ENCODE data around the gene DOCK4.

The DOCK4 gene

DNA sequence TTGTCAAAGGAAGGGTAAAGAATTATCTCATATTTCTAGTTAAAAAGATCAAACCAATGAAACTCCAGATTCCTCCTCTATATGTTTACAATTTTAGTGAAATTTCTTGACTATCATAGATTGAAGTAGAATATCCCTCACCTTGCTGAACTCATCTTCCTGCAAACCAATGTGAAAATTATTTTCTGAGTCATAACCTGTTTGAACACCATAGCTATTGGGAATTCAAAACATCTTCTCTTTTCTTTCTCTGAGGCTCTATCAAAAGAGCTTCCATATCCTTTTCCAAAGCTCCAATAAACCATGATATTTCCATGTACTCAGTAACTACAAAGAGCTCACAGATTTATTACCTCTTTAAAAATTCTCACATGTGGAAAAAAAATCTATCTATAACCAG is 134.3 kb downstream of the DOCK4 start:
- H3K4me1 ChIP-seq (ENCODE audit: control insufficient read depth, insufficient read depth, low read length) = peaks cover 9% of the 10 kb centered on the region; the same call in 1 of the 2 replicates
- no peak overlapping the region for H3K27ac ChIP-seq (ENCODE audit: low read depth, low read length)
- no peak overlapping the region for H3K9ac ChIP-seq (ENCODE audit: low read length)
- no peaks in the 10 kb centered on the region for H3K9me3 ChIP-seq (ENCODE audit: control insufficient read depth, insufficient read depth, low read depth, low read length)
- H3K36me3 ChIP-seq (ENCODE audit: control insufficient read depth, insufficient read depth, low read length) = no peaks in the 10 kb centered on the region
- no peak overlapping the region for H3K4me3 ChIP-seq (ENCODE audit: low read depth, low read length)
- H3K27me3 ChIP-seq (ENCODE audit: control insufficient read depth, insufficient read depth, low read length) = no peaks in the 10 kb centered on the region

DNA sequence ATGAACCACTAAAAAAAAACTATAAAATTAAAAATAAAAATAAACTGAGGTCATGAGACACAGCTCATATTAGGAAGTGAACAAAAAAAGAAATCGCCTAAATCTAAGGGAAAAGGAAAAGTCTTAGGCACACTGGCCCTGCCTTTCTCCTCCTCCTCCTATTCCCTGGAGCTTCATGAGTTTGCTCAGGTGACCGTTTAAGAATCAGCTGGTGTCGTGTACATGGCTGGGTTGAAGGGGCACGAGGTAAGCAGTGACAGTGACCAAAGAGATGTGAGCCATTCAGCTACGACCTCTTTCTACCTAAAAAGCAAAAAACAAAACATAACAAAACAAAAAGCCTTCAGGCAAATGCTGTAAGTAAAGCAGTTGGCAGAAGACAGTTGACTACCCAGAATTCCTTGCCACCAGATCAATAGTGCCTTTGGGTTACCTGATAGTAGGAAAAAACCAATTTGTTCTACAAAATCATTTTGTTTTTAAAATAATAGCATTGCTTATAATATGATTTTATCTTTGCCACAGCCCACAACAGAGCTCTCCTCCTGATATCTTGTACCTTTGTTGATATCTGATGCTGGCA is 135.4 kb downstream of the DOCK4 start:
- Histone ChIP-seq H3K4me1 (ENCODE audit: control insufficient read depth, insufficient read depth, low read length) (peaks cover 9% of the 10 kb centered on the region; the same call in 1 of the 2 replicates), H3K27ac (ENCODE audit: low read depth, low read length) (no peak overlapping the region), H3K9ac (ENCODE audit: low read length) (no peak overlapping the region), H3K36me3 (ENCODE audit: control insufficient read depth, insufficient read depth, low read length) (no peaks in the 10 kb centered on the region), H3K9me3 (ENCODE audit: control insufficient read depth, insufficient read depth, low read depth, low read length) (no peaks in the 10 kb centered on the region), H3K4me3 (ENCODE audit: low read depth, low read length) (no peak overlapping the region), H3K27me3 (ENCODE audit: control insufficient read depth, insufficient read depth, low read length) (no peaks in the 10 kb centered on the region)

DNA sequence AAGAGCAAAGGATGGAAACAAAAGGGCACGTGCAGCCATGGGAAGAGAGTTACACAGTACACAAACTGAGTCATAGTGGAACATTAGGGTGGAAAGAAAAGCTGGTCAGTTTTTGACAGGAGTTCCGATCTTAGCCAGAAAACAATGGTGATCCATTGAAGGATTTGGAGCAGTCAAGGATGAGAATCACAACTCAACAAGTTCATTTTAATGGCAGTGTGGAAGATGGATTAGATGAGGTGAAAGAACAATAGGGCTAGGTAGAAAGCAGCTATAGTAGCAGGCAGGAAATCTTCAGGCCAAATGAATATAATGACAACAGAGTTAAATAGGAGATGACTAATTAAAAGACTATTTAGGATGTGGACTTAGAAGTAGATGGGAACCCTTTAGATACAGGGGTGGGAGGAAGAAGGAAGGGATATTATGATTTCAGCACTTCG is 136.3 kb downstream of the DOCK4 start:
- H3K4me3 ChIP-seq (ENCODE audit: low read depth, low read length) = no peak overlapping the region
- peaks cover 9% of the 10 kb centered on the region; the same call in 1 of the 2 replicates for H3K4me1 ChIP-seq (ENCODE audit: control insufficient read depth, insufficient read depth, low read length)
- H3K9ac ChIP-seq (ENCODE audit: low read length) = no peak overlapping the region
- no peaks in the 10 kb centered on the region for H3K36me3 ChIP-seq (ENCODE audit: control insufficient read depth, insufficient read depth, low read length)
- H3K27me3 ChIP-seq (ENCODE audit: control insufficient read depth, insufficient read depth, low read length) = no peaks in the 10 kb centered on the region
- H3K27ac ChIP-seq (ENCODE audit: low read depth, low read length) = no peak overlapping the region
- H3K9me3 ChIP-seq (ENCODE audit: control insufficient read depth, insufficient read depth, low read depth, low read length) = no peaks in the 10 kb centered on the region

DNA sequence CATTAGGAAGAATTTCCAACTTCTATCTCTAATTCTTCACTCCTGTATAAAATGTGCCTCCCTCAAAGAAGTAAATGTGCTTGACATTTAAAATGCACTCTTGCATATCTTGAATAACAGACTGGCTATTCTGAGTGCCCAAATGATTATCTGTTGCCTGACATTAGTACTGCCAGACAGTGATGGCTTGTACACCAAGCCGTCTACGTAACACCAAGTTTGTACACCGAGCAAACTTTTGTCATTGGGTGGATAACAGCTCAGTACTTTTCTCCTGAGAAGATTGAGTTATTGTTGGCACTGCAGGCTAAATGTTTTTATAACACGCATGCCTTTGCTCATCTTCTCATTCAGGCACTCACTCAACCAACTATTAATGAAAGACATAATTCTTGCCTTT is 137.2 kb downstream of the DOCK4 start:
- H3K9ac ChIP-seq (ENCODE audit: low read length) = no peak overlapping the region
- H3K9me3 ChIP-seq (ENCODE audit: control insufficient read depth, insufficient read depth, low read depth, low read length) = no peaks in the 10 kb centered on the region
- no peak overlapping the region for H3K4me3 ChIP-seq (ENCODE audit: low read depth, low read length)
- H3K36me3 ChIP-seq (ENCODE audit: control insufficient read depth, insufficient read depth, low read length) = no peaks in the 10 kb centered on the region
- no peaks in the 10 kb centered on the region for H3K27me3 ChIP-seq (ENCODE audit: control insufficient read depth, insufficient read depth, low read length)
- no peak overlapping the region for H3K27ac ChIP-seq (ENCODE audit: low read depth, low read length)
- H3K4me1 ChIP-seq (ENCODE audit: control insufficient read depth, insufficient read depth, low read length) = peaks cover 9% of the 10 kb centered on the region; the same call in 1 of the 2 replicates

DNA sequence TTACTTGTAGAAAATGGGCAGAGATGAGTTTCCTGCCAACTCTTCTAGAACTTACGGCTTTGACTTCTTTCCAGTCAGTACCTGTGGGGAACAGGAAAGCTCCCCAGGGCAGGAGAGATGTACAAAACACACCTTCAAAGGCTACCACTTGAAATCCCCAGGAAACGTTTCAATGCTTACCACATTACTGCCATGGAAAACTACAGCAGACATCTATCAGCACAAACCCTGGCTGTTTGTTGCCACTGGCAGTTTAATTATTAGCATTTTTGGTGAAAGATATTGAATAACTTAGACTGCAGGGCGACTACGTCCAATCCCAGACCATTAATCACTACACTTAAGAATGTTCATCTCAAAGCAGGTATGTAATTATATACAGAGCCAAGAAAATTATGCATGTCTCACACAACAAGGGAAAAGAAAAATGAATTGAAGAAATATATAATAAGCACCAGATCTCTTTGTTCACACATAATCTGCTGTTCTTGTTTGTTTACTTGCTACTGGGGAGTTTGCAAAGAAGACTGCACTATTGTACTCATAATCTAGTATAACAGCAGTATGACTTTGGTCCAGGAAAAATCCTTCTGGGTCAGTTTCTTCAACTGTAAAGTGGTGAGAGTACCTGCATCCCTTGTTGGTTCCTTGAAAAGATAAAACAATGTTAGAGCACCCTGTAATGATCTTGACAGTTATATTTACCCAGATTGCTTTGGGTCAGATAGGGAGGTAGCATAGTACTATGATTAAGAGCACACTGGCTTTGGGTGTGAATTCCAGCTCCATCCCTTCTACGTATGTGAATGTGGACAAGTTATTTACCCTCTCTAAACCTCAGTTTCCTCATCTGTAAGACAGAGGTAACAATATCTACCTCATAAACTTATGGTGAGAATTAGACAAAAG is 138.3 kb downstream of the DOCK4 start:
- Histone ChIP-seq H3K36me3 (ENCODE audit: control insufficient read depth, insufficient read depth, low read length) (no peaks in the 10 kb centered on the region), H3K9me3 (ENCODE audit: control insufficient read depth, insufficient read depth, low read depth, low read length) (no peaks in the 10 kb centered on the region), H3K9ac (ENCODE audit: low read length) (no peak overlapping the region), H3K4me1 (ENCODE audit: control insufficient read depth, insufficient read depth, low read length) (peaks cover 9% of the 10 kb centered on the region; the same call in 1 of the 2 replicates), H3K4me3 (ENCODE audit: low read depth, low read length) (no peak overlapping the region), H3K27me3 (ENCODE audit: control insufficient read depth, insufficient read depth, low read length) (no peaks in the 10 kb centered on the region), H3K27ac (ENCODE audit: low read depth, low read length) (no peak overlapping the region)

DNA sequence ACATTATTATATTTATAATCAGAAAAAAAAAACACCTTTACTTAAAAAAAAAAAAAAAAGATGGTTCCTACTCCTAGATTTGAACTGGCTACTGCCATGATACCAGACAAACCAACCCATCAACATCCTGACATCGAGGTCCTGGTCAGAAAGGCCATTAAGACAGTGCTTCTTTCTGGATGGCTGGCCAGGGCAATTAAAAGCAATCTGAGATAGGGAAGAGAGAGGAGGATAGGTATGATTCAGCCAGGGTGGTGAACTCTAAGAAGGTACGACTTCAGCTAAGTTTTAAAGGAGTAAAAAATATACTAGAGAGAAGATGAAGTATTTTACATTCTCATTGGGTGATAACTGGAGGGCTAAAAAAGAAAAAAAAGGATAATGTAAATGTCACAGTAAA is 139.0 kb downstream of the DOCK4 start:
- Histone ChIP-seq H3K36me3 (ENCODE audit: control insufficient read depth, insufficient read depth, low read length) (no peaks in the 10 kb centered on the region), H3K27ac (ENCODE audit: low read depth, low read length) (no peak overlapping the region), H3K4me1 (ENCODE audit: control insufficient read depth, insufficient read depth, low read length) (peaks cover 9% of the 10 kb centered on the region; the same call in 1 of the 2 replicates), H3K9ac (ENCODE audit: low read length) (no peak overlapping the region), H3K9me3 (ENCODE audit: control insufficient read depth, insufficient read depth, low read depth, low read length) (no peaks in the 10 kb centered on the region), H3K4me3 (ENCODE audit: low read depth, low read length) (no peak overlapping the region), H3K27me3 (ENCODE audit: control insufficient read depth, insufficient read depth, low read length) (no peaks in the 10 kb centered on the region)

DNA sequence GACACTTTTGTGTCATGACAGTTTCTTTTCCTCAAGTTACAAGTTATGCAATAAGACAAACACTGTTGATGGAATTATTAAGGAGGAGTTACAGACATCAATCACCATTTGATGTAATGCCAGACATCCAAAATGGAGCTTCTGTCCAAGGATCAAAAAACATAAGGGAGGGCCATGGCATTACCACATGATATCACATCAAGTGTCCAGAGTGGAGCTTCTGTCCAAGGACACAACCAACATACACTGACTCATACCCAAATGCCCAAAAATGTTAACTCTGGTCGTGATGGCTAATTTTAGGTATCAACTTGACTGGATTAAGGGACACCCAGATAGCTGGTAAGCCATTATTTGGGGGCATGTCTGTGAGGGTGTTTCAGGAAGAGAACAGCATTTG is 140.4 kb downstream of the DOCK4 start:
- peaks cover 7% of the 10 kb centered on the region; the same call in 1 of the 2 replicates for H3K4me1 ChIP-seq (ENCODE audit: control insufficient read depth, insufficient read depth, low read length)
- H3K36me3 ChIP-seq (ENCODE audit: control insufficient read depth, insufficient read depth, low read length) = no peaks in the 10 kb centered on the region
- H3K9ac ChIP-seq (ENCODE audit: low read length) = no peak overlapping the region

DNA sequence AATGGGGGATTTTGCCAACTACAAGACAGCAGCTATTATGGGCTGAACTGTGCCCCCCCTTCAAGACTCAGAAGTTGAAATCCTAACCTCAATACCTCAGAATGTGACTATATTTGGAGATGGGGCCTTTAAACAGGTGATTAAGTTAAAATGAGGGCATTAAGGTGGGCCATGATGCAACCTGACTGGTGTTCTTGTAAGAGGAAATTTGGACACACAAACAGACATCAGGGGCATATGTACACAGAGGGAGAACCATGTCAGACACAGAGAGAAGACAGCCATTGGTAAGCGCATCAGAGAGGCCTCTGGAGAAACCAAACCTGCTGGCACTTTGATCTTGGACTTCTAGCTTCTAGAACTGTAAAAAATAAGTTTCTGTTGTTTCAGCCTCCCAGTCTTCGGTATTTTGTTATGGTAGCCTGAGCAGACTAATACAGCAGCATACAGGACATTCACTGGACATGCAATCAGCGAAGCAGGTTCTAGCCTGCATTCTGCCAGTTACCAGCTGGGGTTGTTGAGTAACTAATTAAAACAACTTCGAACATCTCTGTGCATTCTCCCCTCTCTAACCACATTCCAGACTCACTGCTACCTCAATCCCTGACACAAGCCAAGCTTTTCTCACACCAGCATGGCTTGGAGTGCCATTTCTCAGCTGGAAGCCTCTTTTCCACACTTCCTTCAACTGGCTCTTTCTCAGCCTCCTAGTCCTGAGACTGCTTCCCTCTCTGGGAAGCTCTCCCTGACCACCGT is 141.4 kb downstream of the DOCK4 start:
- no peak overlapping the region for H3K27ac ChIP-seq (ENCODE audit: low read depth, low read length)

More for the DNA sequence above, 140.4 kb downstream of the DOCK4 start:
- Histone ChIP-seq H3K4me3 (ENCODE audit: low read depth, low read length) (no peak overlapping the region), H3K27me3 (ENCODE audit: control insufficient read depth, insufficient read depth, low read length) (no peaks in the 10 kb centered on the region), H3K9me3 (ENCODE audit: control insufficient read depth, insufficient read depth, low read depth, low read length) (no peaks in the 10 kb centered on the region), H3K27ac (ENCODE audit: low read depth, low read length) (no peak overlapping the region)

DNA sequence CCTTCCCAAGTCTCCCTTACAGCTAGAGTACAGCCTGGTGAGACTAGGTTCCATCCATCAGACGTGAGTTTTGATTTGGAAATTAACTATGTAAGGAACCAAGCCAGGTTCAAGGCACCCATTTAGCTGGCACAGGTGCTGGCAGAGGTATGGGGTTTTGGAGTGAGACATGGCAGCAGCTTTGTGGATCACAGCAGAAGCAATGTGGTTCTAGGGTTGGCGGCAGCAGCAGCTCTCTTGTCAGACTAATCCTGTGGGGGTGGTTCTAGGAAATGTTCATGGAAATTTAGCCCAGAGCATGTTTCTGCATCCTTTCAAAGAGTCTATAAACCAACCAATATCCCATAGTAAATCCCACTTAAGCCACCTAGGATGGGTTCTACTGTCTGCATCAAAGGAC is 142.2 kb downstream of the DOCK4 start:
- Histone ChIP-seq H3K9ac (ENCODE audit: low read length) (no peak overlapping the region), H3K36me3 (ENCODE audit: control insufficient read depth, insufficient read depth, low read length) (no peaks in the 10 kb centered on the region), H3K27me3 (ENCODE audit: control insufficient read depth, insufficient read depth, low read length) (no peaks in the 10 kb centered on the region), H3K9me3 (ENCODE audit: control insufficient read depth, insufficient read depth, low read depth, low read length) (no peaks in the 10 kb centered on the region), H3K4me3 (ENCODE audit: low read depth, low read length) (no peak overlapping the region), H3K27ac (ENCODE audit: low read depth, low read length) (no peak overlapping the region), H3K4me1 (ENCODE audit: control insufficient read depth, insufficient read depth, low read length) (no peaks in the 10 kb centered on the region)

More for the DNA sequence above, 141.4 kb downstream of the DOCK4 start:
- Histone ChIP-seq H3K9me3 (ENCODE audit: control insufficient read depth, insufficient read depth, low read depth, low read length) (no peaks in the 10 kb centered on the region), H3K4me1 (ENCODE audit: control insufficient read depth, insufficient read depth, low read length) (no peaks in the 10 kb centered on the region), H3K4me3 (ENCODE audit: low read depth, low read length) (no peak overlapping the region), H3K27me3 (ENCODE audit: control insufficient read depth, insufficient read depth, low read length) (no peaks in the 10 kb centered on the region), H3K9ac (ENCODE audit: low read length) (no peak overlapping the region), H3K36me3 (ENCODE audit: control insufficient read depth, insufficient read depth, low read length) (no peaks in the 10 kb centered on the region)

DNA sequence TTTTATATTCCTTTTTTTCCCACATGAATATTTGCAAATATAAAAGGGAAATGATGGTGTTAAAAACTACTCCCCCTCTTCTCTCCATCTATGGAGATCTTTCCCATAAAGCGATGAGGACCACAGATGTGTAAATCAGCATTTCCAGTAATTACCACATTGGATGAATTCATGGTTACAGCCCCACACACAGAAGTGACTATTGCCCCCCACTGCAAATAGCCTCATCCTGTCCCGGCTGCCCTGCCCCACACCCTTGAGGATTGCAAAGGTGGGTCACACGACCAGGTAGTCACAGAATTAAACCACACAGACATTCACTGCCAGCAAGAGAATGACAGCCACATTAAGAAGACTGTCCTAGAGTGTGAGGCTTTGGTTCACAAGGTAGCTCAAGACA is 145.1 kb downstream of the DOCK4 start:
- H3K4me3 ChIP-seq (ENCODE audit: low read depth, low read length) = no peak overlapping the region
- no peak overlapping the region for H3K27ac ChIP-seq (ENCODE audit: low read depth, low read length)
- H3K4me1 ChIP-seq (ENCODE audit: control insufficient read depth, insufficient read depth, low read length) = no peaks in the 10 kb centered on the region
- H3K27me3 ChIP-seq (ENCODE audit: control insufficient read depth, insufficient read depth, low read length) = no peaks in the 10 kb centered on the region
- H3K9me3 ChIP-seq (ENCODE audit: control insufficient read depth, insufficient read depth, low read depth, low read length) = no peaks in the 10 kb centered on the region
- H3K36me3 ChIP-seq (ENCODE audit: control insufficient read depth, insufficient read depth, low read length) = no peaks in the 10 kb centered on the region
- no peak overlapping the region for H3K9ac ChIP-seq (ENCODE audit: low read length)

DNA sequence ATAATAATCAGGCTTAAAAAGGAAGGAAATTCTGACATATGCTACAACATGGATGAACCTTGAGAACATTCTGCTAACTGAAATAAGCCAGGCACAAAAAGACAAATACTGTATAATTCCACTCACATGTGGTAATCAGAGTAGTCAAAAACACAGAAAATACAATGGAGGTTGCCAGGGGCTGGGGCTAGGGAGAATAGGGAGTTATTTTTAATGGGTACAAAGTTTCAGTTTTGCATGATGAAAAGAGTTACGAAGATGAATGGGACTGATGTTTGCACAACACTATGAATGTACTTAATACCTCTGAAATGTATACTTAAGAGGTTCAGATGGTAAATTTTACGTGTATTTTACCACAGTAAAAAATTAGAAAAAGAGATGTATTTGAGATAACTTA is 145.6 kb downstream of the DOCK4 start:
- no peak overlapping the region for H3K9ac ChIP-seq (ENCODE audit: low read length)
- H3K27me3 ChIP-seq (ENCODE audit: control insufficient read depth, insufficient read depth, low read length) = no peaks in the 10 kb centered on the region
- H3K4me1 ChIP-seq (ENCODE audit: control insufficient read depth, insufficient read depth, low read length) = no peaks in the 10 kb centered on the region
- H3K4me3 ChIP-seq (ENCODE audit: low read depth, low read length) = no peak overlapping the region
- H3K36me3 ChIP-seq (ENCODE audit: control insufficient read depth, insufficient read depth, low read length) = no peaks in the 10 kb centered on the region
- no peaks in the 10 kb centered on the region for H3K9me3 ChIP-seq (ENCODE audit: control insufficient read depth, insufficient read depth, low read depth, low read length)
- no peak overlapping the region for H3K27ac ChIP-seq (ENCODE audit: low read depth, low read length)
